ENCODE data around the gene ALDH3A2.

DNA sequence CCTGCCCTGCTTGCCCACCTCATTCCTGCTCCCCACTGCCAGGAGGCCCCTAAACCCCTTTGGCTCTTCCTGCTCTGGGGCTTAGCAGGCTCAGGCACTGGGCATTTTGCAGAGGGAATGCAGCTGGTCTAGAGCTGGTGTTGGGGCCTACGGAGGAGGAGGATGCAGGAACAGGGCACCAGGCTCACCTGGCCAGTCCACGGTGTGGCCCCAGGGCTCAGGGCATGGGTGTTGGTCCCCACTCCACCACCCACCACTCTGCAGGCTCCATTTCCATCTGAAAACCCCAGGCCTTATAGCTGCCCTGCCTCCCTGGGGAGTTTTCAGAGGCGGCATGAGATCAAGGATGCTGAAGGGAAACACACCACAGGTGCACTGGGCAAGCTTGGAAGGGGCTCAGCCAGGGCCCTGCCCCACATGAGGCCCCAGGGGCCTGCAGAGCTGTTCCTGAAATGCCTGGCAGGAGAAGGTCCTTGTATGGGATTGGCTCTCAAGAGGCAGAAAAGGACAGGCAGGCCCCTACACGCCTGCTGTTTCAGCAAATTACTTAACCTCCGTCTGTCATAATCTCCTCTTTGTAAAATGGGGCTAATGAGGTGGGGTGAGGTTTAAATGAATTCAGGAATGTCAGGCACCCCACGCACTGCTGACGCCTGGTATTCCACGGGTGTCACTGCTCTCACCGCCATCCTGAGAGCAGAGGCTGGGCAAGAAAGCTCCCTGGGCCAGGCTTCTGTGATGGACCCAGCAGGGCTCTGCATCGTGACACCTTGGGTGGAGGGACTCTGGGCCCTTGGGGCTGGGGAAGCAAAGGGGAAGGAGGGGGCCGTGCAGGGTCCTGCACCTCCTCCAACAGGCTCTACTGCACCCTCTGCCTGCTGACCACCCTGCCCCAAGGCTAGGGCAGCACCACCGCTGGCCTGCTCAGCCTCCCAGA lies 58.5 kb downstream of the ALDH3A2 start:
- TF ChIP-seq, protein P1, sequence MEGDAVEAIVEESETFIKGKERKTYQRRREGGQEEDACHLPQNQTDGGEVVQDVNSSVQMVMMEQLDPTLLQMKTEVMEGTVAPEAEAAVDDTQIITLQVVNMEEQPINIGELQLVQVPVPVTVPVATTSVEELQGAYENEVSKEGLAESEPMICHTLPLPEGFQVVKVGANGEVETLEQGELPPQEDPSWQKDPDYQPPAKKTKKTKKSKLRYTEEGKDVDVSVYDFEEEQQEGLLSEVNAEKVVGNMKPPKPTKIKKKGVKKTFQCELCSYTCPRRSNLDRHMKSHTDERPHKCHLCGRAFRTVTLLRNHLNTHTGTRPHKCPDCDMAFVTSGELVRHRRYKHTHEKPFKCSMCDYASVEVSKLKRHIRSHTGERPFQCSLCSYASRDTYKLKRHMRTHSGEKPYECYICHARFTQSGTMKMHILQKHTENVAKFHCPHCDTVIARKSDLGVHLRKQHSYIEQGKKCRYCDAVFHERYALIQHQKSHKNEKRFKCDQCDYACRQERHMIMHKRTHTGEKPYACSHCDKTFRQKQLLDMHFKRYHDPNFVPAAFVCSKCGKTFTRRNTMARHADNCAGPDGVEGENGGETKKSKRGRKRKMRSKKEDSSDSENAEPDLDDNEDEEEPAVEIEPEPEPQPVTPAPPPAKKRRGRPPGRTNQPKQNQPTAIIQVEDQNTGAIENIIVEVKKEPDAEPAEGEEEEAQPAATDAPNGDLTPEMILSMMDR (IDR thresholded peaks at IDR 0.05), result no peak
- TF ChIP-seq POLR2A (IDR thresholded peaks at IDR 0.05), result no peak
